HepG2 (cell line): ENCODE results near the gene OTC. TPM values are rescaled to one million over a fixed set of nuclear protein-coding genes. Genes with fewer than 3 reads are reported as not detected.

Source experiments
- CHD4 ChIP-seq: fragments of 200-600 bp; sonication (generic); IDR thresholded peaks from 2 replicates; pipeline ENCODE4 v1.7.0; 2017; ENCODE audit warnings: mild to moderate bottlenecking, low read length, borderline replicate concordance
- DPF2 ChIP-seq: sonication (generic); formaldehyde crosslinking; IDR thresholded peaks from 2 replicates; pipeline ENCODE4 v1.4.0; 2020; ENCODE audit warnings: mild to moderate bottlenecking, low read depth, missing genetic modification reagents, borderline replicate concordance
- FOXA3 ChIP-seq: IDR thresholded peaks from 2 replicates; pipeline ENCODE4 v1.6.1; 2016; ENCODE audit warnings: missing genetic modification reagents, missing compliant biosample characterization
- FOXP1 ChIP-seq, 2 experiments: fragments of 450-650 bp in 1 of 2; IDR thresholded peaks; 2 replicates each; pipeline ENCODE4 v1.6.1; 2017 to 2018; ENCODE audit warnings: antibody characterized with exemption in 1 of 2
- HNF4A ChIP-seq: sonication (generic); formaldehyde crosslinking; IDR thresholded peaks from 2 replicates; pipeline ENCODE4 v1.4.0; 2020; ENCODE audit warnings: missing genetic modification reagents
- JUND ChIP-seq: sonication (generic); formaldehyde crosslinking; IDR thresholded peaks from 2 replicates; pipeline ENCODE4 v1.8.0; 2022; ENCODE audit warnings: mild to moderate bottlenecking, missing genetic modification reagents
- KAT2B ChIP-seq: fragments of 150-350 bp; IDR thresholded peaks from 2 replicates; pipeline ENCODE4 v1.6.1; 2014; ENCODE audit warnings: low read depth, low read length, borderline replicate concordance
- KDM6A ChIP-seq: IDR thresholded peaks from 2 replicates; pipeline ENCODE4 v1.6.1; 2016; ENCODE audit warnings: low read depth
- LCORL ChIP-seq, 2 experiments: fragments of 450-650 bp in 1 of 2; sonication (generic) in 1 of 2; formaldehyde crosslinking in 1 of 2; IDR thresholded peaks; 2 replicates each; pipeline versions ENCODE4 v1.5.0 to v1.6.1; 2017 to 2020; ENCODE audit warnings: antibody characterized with exemption in 1 of 2, missing genetic modification reagents in 1 of 2
- MED1 ChIP-seq: sonication (generic); formaldehyde crosslinking; IDR thresholded peaks from 2 replicates; pipeline ENCODE4 v1.4.0; 2020; ENCODE audit warnings: missing genetic modification reagents
- MTF1 ChIP-seq: sonication (generic); formaldehyde crosslinking; IDR thresholded peaks from 2 replicates; pipeline ENCODE4 v1.5.0; 2020; ENCODE audit warnings: missing genetic modification reagents
- NCOA2 ChIP-seq: sonication (generic); formaldehyde crosslinking; IDR thresholded peaks from 2 replicates; pipeline ENCODE4 v1.8.0; 2022; ENCODE audit warnings: inconsistent platforms
- NFYB ChIP-seq: sonication (generic); formaldehyde crosslinking; IDR thresholded peaks from 2 replicates; pipeline ENCODE4 v1.4.0; 2020; ENCODE audit warnings: missing genetic modification reagents
- RXRB ChIP-seq: IDR thresholded peaks from 2 replicates; pipeline ENCODE4 v1.6.1; 2016; ENCODE audit warnings: borderline replicate concordance, missing genetic modification reagents, missing compliant biosample characterization
- SOX13 ChIP-seq, 3 experiments: fragments of 450-650 bp in 1 of 3; sonication (generic) in 1 of 3; formaldehyde crosslinking in 1 of 3; IDR thresholded peaks in 2 of 3; conservative IDR thresholded peaks in 1 of 3; 2 replicates each; pipeline versions ENCODE4 v1.5.0 to v1.6.1; 2016 to 2020; ENCODE audit warnings: antibody characterized with exemption in 1 of 3, mild to moderate bottlenecking in 1 of 3, missing compliant biosample characterization in 1 of 3, missing genetic modification reagents in 1 of 3, moderate library complexity in 1 of 3
- SOX5 ChIP-seq: IDR thresholded peaks from 2 replicates; pipeline ENCODE4 v1.6.1; 2016; ENCODE audit warnings: borderline replicate concordance
- SP5 ChIP-seq: IDR thresholded peaks from 2 replicates; pipeline ENCODE4 v1.6.1; 2016; ENCODE audit warnings: low read depth, borderline replicate concordance
- TBX2 ChIP-seq: sonication (generic); formaldehyde crosslinking; IDR thresholded peaks from 2 replicates; pipeline ENCODE4 v1.5.0; 2020; ENCODE audit warnings: missing genetic modification reagents, mild to moderate bottlenecking, borderline replicate concordance
- ZFYVE20 ChIP-seq: sonication (generic); formaldehyde crosslinking; IDR thresholded peaks from 2 replicates; pipeline ENCODE4 v1.8.0; 2023; ENCODE audit warnings: low read depth, mild to moderate bottlenecking, moderate library complexity, missing genetic modification reagents, borderline replicate concordance
- ZNF331 ChIP-seq: sonication (generic); formaldehyde crosslinking; IDR thresholded peaks from 2 replicates; pipeline ENCODE4 v1.4.0; 2020; ENCODE audit warnings: missing genetic modification reagents
- ZNF335 ChIP-seq: sonication (generic); formaldehyde crosslinking; IDR thresholded peaks from 2 replicates; pipeline ENCODE4 v1.4.0; 2020; ENCODE audit warnings: missing genetic modification reagents
- ZNF746 ChIP-seq: sonication (generic); formaldehyde crosslinking; IDR thresholded peaks from 2 replicates; pipeline ENCODE4 v1.8.0; 2022; ENCODE audit warnings: mild to moderate bottlenecking, missing genetic modification reagents
- ZNF878 ChIP-seq: sonication (generic); formaldehyde crosslinking; IDR thresholded peaks from 2 replicates; pipeline ENCODE4 v1.8.1; 2023; ENCODE audit warnings: mild to moderate bottlenecking, missing genetic modification reagents, moderate library complexity
- polyA plus RNA-seq, 8 experiments: library from polyadenylated mRNA; depleted of rRNA in 3 of 8; stranded (reverse) in 7 of 8; unstranded in 1 of 8; fragments of >200 nt; fragmentation: Illumina TruSeq in 4 of 8; extraction: Trizol in 4 of 8; gene quantifications; 2 replicates each; pipeline versions ENCODE4 v1.2.1 to v1.2.3, GENCODE V29; 2011 to 2016; ENCODE audit warnings: low read depth in 4 of 8, missing spikeins in 1 of 8, mixed read lengths in 1 of 8; ENCODE audit not compliant: insufficient read depth in 1 of 8
- total RNA-seq, 5 experiments: library from RNA; depleted of rRNA; stranded (reverse); fragments of >200 nt; fragmentation: Illumina TruSeq; extraction: Trizol; gene quantifications; 2 replicates each; pipeline ENCODE4 v1.2.3, GENCODE V29; 2016; ENCODE audit warnings: low read depth in 1 of 5
- TF ChIP-seq, protein P1 (sequence below): sonication (generic); formaldehyde crosslinking; IDR thresholded peaks from 2 replicates; pipeline ENCODE4 v1.5.1; 2020; ENCODE audit warnings: mild to moderate bottlenecking, missing genetic modification reagents, borderline replicate concordance

Gene OTC
- total and polyA plus RNA-seq, 2 of the 13 experiments (the other 11 are each of a cell fraction or from before 2014, with no cell fraction given): 0.04 to 1.8 TPM

DNA sequence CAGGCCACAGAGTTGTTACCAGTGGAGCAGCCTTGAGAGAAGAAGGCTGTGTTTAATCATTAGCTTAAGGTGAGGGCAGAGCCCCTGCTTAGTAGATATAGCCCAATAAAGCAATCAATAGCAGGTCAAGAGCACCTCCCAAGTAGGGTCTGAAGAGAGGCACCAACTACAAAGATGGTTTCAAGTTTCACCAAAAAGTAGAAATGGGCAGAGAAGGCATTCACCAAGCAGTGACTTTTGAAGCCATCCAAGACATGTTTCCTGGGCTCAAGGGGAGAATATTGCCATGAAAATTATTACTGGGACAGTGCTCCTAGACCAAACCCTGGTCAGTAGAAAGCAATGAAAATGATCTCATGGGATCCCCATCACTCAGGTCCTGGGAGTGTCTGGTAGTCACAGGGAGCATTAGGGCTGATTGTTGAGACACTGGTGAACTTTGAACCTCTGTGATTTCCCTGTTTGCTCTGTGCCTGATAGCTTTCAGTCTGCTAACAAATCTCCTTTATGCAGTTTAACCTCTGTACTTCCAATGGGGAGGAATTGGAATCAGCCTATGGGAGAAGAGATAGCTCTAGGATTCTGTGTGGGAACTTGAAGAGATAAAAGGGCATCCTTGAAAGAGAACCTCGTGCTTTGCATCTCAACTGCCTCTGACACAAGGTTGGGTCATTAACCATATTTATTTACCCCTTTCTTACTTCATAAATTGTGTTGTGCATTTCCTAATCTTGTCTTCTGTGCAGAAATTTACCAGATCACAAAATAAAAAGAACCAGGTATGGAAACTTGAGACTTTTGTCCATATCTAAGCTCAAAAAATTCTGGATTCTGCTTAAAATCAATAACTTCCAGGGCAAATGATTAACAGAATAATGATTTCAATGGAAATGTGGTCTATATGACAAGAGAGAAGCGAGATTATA lies 9.3 kb upstream of the OTC start (continued):
- TF ChIP-seq, protein P1, sequence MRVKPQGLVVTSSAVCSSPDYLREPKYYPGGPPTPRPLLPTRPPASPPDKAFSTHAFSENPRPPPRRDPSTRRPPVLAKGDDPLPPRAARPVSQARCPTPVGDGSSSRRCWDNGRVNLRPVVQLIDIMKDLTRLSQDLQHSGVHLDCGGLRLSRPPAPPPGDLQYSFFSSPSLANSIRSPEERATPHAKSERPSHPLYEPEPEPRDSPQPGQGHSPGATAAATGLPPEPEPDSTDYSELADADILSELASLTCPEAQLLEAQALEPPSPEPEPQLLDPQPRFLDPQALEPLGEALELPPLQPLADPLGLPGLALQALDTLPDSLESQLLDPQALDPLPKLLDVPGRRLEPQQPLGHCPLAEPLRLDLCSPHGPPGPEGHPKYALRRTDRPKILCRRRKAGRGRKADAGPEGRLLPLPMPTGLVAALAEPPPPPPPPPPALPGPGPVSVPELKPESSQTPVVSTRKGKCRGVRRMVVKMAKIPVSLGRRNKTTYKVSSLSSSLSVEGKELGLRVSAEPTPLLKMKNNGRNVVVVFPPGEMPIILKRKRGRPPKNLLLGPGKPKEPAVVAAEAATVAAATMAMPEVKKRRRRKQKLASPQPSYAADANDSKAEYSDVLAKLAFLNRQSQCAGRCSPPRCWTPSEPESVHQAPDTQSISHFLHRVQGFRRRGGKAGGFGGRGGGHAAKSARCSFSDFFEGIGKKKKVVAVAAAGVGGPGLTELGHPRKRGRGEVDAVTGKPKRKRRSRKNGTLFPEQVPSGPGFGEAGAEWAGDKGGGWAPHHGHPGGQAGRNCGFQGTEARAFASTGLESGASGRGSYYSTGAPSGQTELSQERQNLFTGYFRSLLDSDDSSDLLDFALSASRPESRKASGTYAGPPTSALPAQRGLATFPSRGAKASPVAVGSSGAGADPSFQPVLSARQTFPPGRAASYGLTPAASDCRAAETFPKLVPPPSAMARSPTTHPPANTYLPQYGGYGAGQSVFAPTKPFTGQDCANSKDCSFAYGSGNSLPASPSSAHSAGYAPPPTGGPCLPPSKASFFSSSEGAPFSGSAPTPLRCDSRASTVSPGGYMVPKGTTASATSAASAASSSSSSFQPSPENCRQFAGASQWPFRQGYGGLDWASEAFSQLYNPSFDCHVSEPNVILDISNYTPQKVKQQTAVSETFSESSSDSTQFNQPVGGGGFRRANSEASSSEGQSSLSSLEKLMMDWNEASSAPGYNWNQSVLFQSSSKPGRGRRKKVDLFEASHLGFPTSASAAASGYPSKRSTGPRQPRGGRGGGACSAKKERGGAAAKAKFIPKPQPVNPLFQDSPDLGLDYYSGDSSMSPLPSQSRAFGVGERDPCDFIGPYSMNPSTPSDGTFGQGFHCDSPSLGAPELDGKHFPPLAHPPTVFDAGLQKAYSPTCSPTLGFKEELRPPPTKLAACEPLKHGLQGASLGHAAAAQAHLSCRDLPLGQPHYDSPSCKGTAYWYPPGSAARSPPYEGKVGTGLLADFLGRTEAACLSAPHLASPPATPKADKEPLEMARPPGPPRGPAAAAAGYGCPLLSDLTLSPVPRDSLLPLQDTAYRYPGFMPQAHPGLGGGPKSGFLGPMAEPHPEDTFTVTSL (CRISPR knock-in tag): 0 out of 2 replicates have a peak, but pooled peaks have one; percentile 55
- peak; percentile 26; the same call in 1 of the 2 replicates for TF ChIP-seq CHD4
- TF ChIP-seq TBX2 (CRISPR knock-in tag): peak; percentile 57; the same call in 1 of the 2 replicates
- 0 out of 2 replicates have a peak, but pooled peaks have one; percentile 24 for TF ChIP-seq NFYB (CRISPR knock-in tag)
- TF ChIP-seq ZNF331 (CRISPR knock-in tag): 0 out of 2 replicates have a peak, but pooled peaks have one; percentile 48
- TF ChIP-seq ZFYVE20 (CRISPR knock-in tag): no peak
- peak; percentile 87 for TF ChIP-seq HNF4A (CRISPR knock-in tag)
- no peak for TF ChIP-seq DPF2 (CRISPR knock-in tag)
- no peak for TF ChIP-seq ZNF878 (CRISPR knock-in tag)
- 0 out of 2 replicates have a peak, but pooled peaks have one; percentile 31 for TF ChIP-seq ZNF335 (CRISPR knock-in tag)
- peak; percentile 74 for TF ChIP-seq KDM6A (CRISPR knock-in tag)
- peak; percentile 48; the same call in 1 of the 2 replicates for TF ChIP-seq SOX5
- peak; percentile 60; the same call in 1 of the 2 replicates for TF ChIP-seq NCOA2
- TF ChIP-seq MED1 (CRISPR knock-in tag): 0 out of 2 replicates have a peak, but pooled peaks have one; percentile 27
- TF ChIP-seq RXRB (CRISPR knock-in tag): peak; percentile 45; the same call in 1 of the 2 replicates
- TF ChIP-seq FOXP1 (IDR thresholded peaks at IDR 0.05): no peak
- peak; percentile 40; the same call in 1 of the 2 replicates for TF ChIP-seq FOXP1 (CRISPR knock-in tag; IDR thresholded peaks at IDR 0.05)
- no peak for TF ChIP-seq MTF1
- no peak for TF ChIP-seq SOX13 (IDR thresholded peaks at IDR 0.05)
- TF ChIP-seq SOX13 (CRISPR knock-in tag; conservative IDR thresholded peaks at IDR 0.05 in 1 of 2, IDR thresholded peaks at IDR 0.05 in 1 of 2): peak in 1 of 2 experiments; percentile 64; a peak in 2 of 4 replicates
- TF ChIP-seq KAT2B: peak; percentile 32; the same call in 1 of the 2 replicates
- TF ChIP-seq LCORL (IDR thresholded peaks at IDR 0.05): no peak
- TF ChIP-seq LCORL (CRISPR knock-in tag; IDR thresholded peaks at IDR 0.05): peak; percentile 41; the same call in 1 of the 2 replicates
- no peak for TF ChIP-seq JUND (CRISPR knock-in tag)
- TF ChIP-seq ZNF746 (CRISPR knock-in tag): peak; percentile 57; the same call in 1 of the 2 replicates
- TF ChIP-seq SP5: peak; percentile 26; the same call in 1 of the 2 replicates
- peak; percentile 54 for TF ChIP-seq FOXA3 (CRISPR knock-in tag)
